Erythroblast (primary cell): ENCODE results near the gene TRIM7.

ENCODE experiments used
- GATA1 ChIP-seq: IDR thresholded peaks from 2 replicates; pipeline ENCODE4 v1.6.1; 2011; ENCODE audit warnings: low read depth, mild to moderate bottlenecking, control low read depth, low read length, moderate library complexity
- POLR2A ChIP-seq: IDR thresholded peaks from 2 replicates; pipeline ENCODE4 v1.6.1; 2011; ENCODE audit warnings: mild to moderate bottlenecking, low read length

GRCh38 chr5:181205761-181206649, 1.0 kb upstream of the TRIM7 start:
- TF ChIP-seq POLR2A (no peak), GATA1 (no peak)
